HepG2 (cell line): ENCODE results near the gene ZBTB21. TPM values are rescaled to one million over a fixed set of nuclear protein-coding genes. Genes with fewer than 3 reads are reported as not detected.

Experiments used
- JUND ChIP-seq: sonication (generic); formaldehyde crosslinking; IDR thresholded peaks from 2 replicates; pipeline ENCODE4 v1.8.0; 2022; ENCODE audit warnings: mild to moderate bottlenecking, missing genetic modification reagents
- KLF15 ChIP-seq: sonication (generic); formaldehyde crosslinking; IDR thresholded peaks from 2 replicates; pipeline ENCODE4 v1.8.1; 2023; ENCODE audit warnings: borderline replicate concordance, mild to moderate bottlenecking, inconsistent platforms, missing genetic modification reagents, mixed read lengths
- POLR2AphosphoS5 ChIP-seq: IDR thresholded peaks from 2 replicates; pipeline ENCODE4 v1.6.1; 2012; ENCODE audit warnings: low read depth, low read length
- TFDP2 ChIP-seq: sonication (generic); formaldehyde crosslinking; IDR thresholded peaks from 2 replicates; pipeline ENCODE4 v1.4.0; 2020; ENCODE audit warnings: missing genetic modification reagents
- ZBTB25 ChIP-seq: IDR thresholded peaks from 2 replicates; pipeline ENCODE4 v1.6.1; 2018; ENCODE audit warnings: missing genetic modification reagents
- ZBTB33 ChIP-seq: sonication (generic); formaldehyde crosslinking; IDR thresholded peaks from 2 replicates; pipeline ENCODE4 v1.4.0; 2020; ENCODE audit warnings: missing genetic modification reagents
- ZEB1 ChIP-seq: IDR thresholded peaks from 2 replicates; pipeline ENCODE4 v1.6.1; 2012; ENCODE audit warnings: mild to moderate bottlenecking, low read depth, inconsistent platforms; ENCODE audit not compliant: insufficient replicate concordance
- ZHX2 ChIP-seq, 2 experiments: sonication (generic) in 1 of 2; formaldehyde crosslinking in 1 of 2; IDR thresholded peaks; 2 replicates each; pipeline versions ENCODE4 v1.6.1 to v1.9.0; 2014 to 2022; ENCODE audit warnings: antibody characterized with exemption in 1 of 2, borderline replicate concordance in 1 of 2, inconsistent platforms in 1 of 2, low read depth in 1 of 2, missing genetic modification reagents in 1 of 2
- ZNF609 ChIP-seq: sonication (generic); formaldehyde crosslinking; IDR thresholded peaks from 2 replicates; pipeline ENCODE4 v1.4.0; 2020; ENCODE audit warnings: mild to moderate bottlenecking, missing genetic modification reagents, borderline replicate concordance
- polyA plus RNA-seq, 8 experiments: library from polyadenylated mRNA; depleted of rRNA in 3 of 8; stranded (reverse) in 7 of 8; unstranded in 1 of 8; fragments of >200 nt; fragmentation: Illumina TruSeq in 4 of 8; extraction: Trizol in 4 of 8; gene quantifications; 2 replicates each; pipeline versions ENCODE4 v1.2.1 to v1.2.3, GENCODE V29; 2011 to 2016; ENCODE audit warnings: low read depth in 4 of 8, missing spikeins in 1 of 8, mixed read lengths in 1 of 8; ENCODE audit not compliant: insufficient read depth in 1 of 8
- total RNA-seq, 5 experiments: library from RNA; depleted of rRNA; stranded (reverse); fragments of >200 nt; fragmentation: Illumina TruSeq; extraction: Trizol; gene quantifications; 2 replicates each; pipeline ENCODE4 v1.2.3, GENCODE V29; 2016; ENCODE audit warnings: low read depth in 1 of 5

ZBTB21 gene
- total and polyA plus RNA-seq, 2 of the 13 experiments (the other 11 are each of a cell fraction or from before 2014, with no cell fraction given) = 4.5 to 6.1 TPM

- no peak for TF ChIP-seq ZHX2 (IDR thresholded peaks at IDR 0.05; ENCODE audit: low read depth)
- TF ChIP-seq ZHX2 (CRISPR knock-in tag; IDR thresholded peaks at IDR 0.05; ENCODE audit: borderline replicate concordance) = no peak
- no peak for TF ChIP-seq ZNF609
- no peak for TF ChIP-seq ZBTB33 (CRISPR knock-in tag)
- TF ChIP-seq TFDP2 (CRISPR knock-in tag) = no peak
- no peak for TF ChIP-seq POLR2AphosphoS5
- TF ChIP-seq JUND (CRISPR knock-in tag) = no peak
- no peak for TF ChIP-seq ZEB1
- no peak for TF ChIP-seq KLF15 (CRISPR knock-in tag)
- TF ChIP-seq ZBTB25 (CRISPR knock-in tag) = no peak
Observed at GRCh38 chr21:41973861-41974751, 36.1 kb downstream of the ZBTB21 start (continued).
